Type B pancreatic cell (in vitro differentiated cells): ENCODE results near the gene MOSPD2. TPM values are rescaled to one million over a fixed set of nuclear protein-coding genes. Genes with fewer than 3 reads are reported as not detected.

Experiments
- DNase-seq: peaks from one replicate; pipeline ENCODE4 v3.0.0; 2021; ENCODE audit warnings: mixed read lengths; ENCODE audit not compliant: unreplicated experiment; ENCODE audit errors: extremely low spot score
- H3K27ac Mint-ChIP-seq: 2 replicates; pipeline ENCODE4 v1.8.0; 2021; ENCODE audit warnings: mild to moderate bottlenecking, mixed read lengths
- H3K27me3 Mint-ChIP-seq: 2 replicates; pipeline ENCODE4 v1.8.0; 2021; ENCODE audit warnings: mixed read lengths
- H3K36me3 Mint-ChIP-seq: 2 replicates; pipeline ENCODE4 v1.8.0; 2021; ENCODE audit warnings: mixed read lengths
- H3K4me1 Mint-ChIP-seq: one replicate; pipeline ENCODE4 v1.8.0; 2021; ENCODE audit warnings: mixed read lengths; ENCODE audit not compliant: unreplicated experiment
- H3K4me3 Mint-ChIP-seq: 2 replicates; pipeline ENCODE4 v1.8.0; 2021; ENCODE audit warnings: mild to moderate bottlenecking, mixed read lengths
- H3K9me3 Mint-ChIP-seq: 2 replicates; pipeline ENCODE4 v1.8.0; 2021; ENCODE audit warnings: mixed read lengths
- CTCF ChIP-seq: fragments of 200-600 bp; sonication (generic); conservative IDR thresholded peaks from 2 replicates; pipeline ENCODE4 v1.5.0; 2021; ENCODE audit warnings: antibody characterized with exemption, mild to moderate bottlenecking
- total RNA-seq: library from RNA; stranded (reverse); gene quantifications from 2 replicates; pipeline ENCODE4 v1.2.1, GENCODE V29; 2021; ENCODE audit warnings: low replicate concordance

Gene MOSPD2
- total RNA-seq, 1 donor from 2014 or later, result 12.1 TPM

- Mint-ChIP-seq H3K4me1 (no peaks in the 10 kb centered on the region), H3K36me3 (no peaks in the 10 kb centered on the region), H3K27me3 (no peaks in the 10 kb centered on the region), H3K27ac (no peak overlapping the region), H3K9me3 (no peaks in the 10 kb centered on the region), H3K4me3 (no peak overlapping the region)
- no peak for TF ChIP-seq CTCF
- no peak for DNase-seq
Observed at GRCh38 chrX:14934423-14934822, 61.2 kb downstream of the MOSPD2 start.

- H3K4me3 Mint-ChIP-seq, result no peak overlapping the region
- H3K9me3 Mint-ChIP-seq, result no peaks in the 10 kb centered on the region
- no peaks in the 10 kb centered on the region for H3K27me3 Mint-ChIP-seq
- H3K27ac Mint-ChIP-seq, result no peak overlapping the region
- no peaks in the 10 kb centered on the region for H3K4me1 Mint-ChIP-seq
- no peak for TF ChIP-seq CTCF
- DNase-seq, result no peak
- H3K36me3 Mint-ChIP-seq, result no peaks in the 10 kb centered on the region
Observed at GRCh38 chrX:14936561-14936960, 63.3 kb downstream of the MOSPD2 start.

- H3K4me1 Mint-ChIP-seq, result no peaks in the 10 kb centered on the region
- no peaks in the 10 kb centered on the region for H3K27me3 Mint-ChIP-seq
Observed at GRCh38 chrX:14939644-14940043, 66.4 kb downstream of the MOSPD2 start.

GRCh38 chrX:14941301-14941700 is 68.1 kb downstream of the MOSPD2 start:
- no peak overlapping the region for H3K27ac Mint-ChIP-seq
- H3K4me3 Mint-ChIP-seq, result no peak overlapping the region
- no peaks in the 10 kb centered on the region for H3K36me3 Mint-ChIP-seq
- no peak for DNase-seq
- H3K27me3 Mint-ChIP-seq, result no peaks in the 10 kb centered on the region
- H3K4me1 Mint-ChIP-seq, result no peaks in the 10 kb centered on the region
- H3K9me3 Mint-ChIP-seq, result no peaks in the 10 kb centered on the region
- TF ChIP-seq CTCF, result no peak

More at GRCh38 chrX:14939644-14940043, 66.4 kb downstream of the MOSPD2 start:
- no peak for DNase-seq
- no peaks in the 10 kb centered on the region for H3K9me3 Mint-ChIP-seq
- TF ChIP-seq CTCF, result no peak
- no peak overlapping the region for H3K4me3 Mint-ChIP-seq
- H3K36me3 Mint-ChIP-seq, result no peaks in the 10 kb centered on the region
- no peak overlapping the region for H3K27ac Mint-ChIP-seq

- no peaks in the 10 kb centered on the region for H3K4me1 Mint-ChIP-seq
- H3K4me3 Mint-ChIP-seq, result no peak overlapping the region
- H3K27ac Mint-ChIP-seq, result no peak overlapping the region
- no peaks in the 10 kb centered on the region for H3K36me3 Mint-ChIP-seq
- no peak for DNase-seq
- no peaks in the 10 kb centered on the region for H3K27me3 Mint-ChIP-seq
- no peak for TF ChIP-seq CTCF
- H3K9me3 Mint-ChIP-seq, result no peaks in the 10 kb centered on the region
Observed at GRCh38 chrX:14942341-14942740, 69.1 kb downstream of the MOSPD2 start.

GRCh38 chrX:14943962-14944361 is 70.7 kb downstream of the MOSPD2 start:
- Mint-ChIP-seq H3K4me1 (no peaks in the 10 kb centered on the region), H3K4me3 (no peak overlapping the region), H3K27ac (no peak overlapping the region), H3K9me3 (no peaks in the 10 kb centered on the region), H3K36me3 (no peaks in the 10 kb centered on the region), H3K27me3 (no peaks in the 10 kb centered on the region)
- no peak for TF ChIP-seq CTCF
- DNase-seq, result no peak
